Spinal cord (tissue), 10 donors: Measurements from ENCODE around the gene TMC1. TPM values are rescaled to one million over a fixed set of nuclear protein-coding genes. Genes with fewer than 3 reads are reported as not detected.
"Not testable (repeated sequence)": the region's sequence is repeated elsewhere in the genome, so short reads cannot be mapped to it uniquely, and the experiment has no call there.

Experiments used
- DNase-seq, 6 donors: peaks; one replicate each; pipeline versions ENCODE4 v3.0.0 to v3.0.0-alpha.2; 2013 to 2015; ENCODE audit warnings: low spot score in 6 of 6, low read depth in 4 of 6
- H3K27ac ChIP-seq: one replicate; pipeline ENCODE4 v1.5.1; 2013; ENCODE audit warnings: low read depth, low read length, control low read depth
- H3K27me3 ChIP-seq: one replicate; pipeline ENCODE4 v1.6.1; 2013; ENCODE audit warnings: low read length; ENCODE audit not compliant: control insufficient read depth, insufficient read depth
- H3K36me3 ChIP-seq: one replicate; pipeline ENCODE4 v1.6.1; 2013; ENCODE audit warnings: low read length; ENCODE audit not compliant: control insufficient read depth, insufficient read depth
- H3K4me1 ChIP-seq: one replicate; pipeline ENCODE4 v1.6.1; 2013; ENCODE audit warnings: low read length; ENCODE audit not compliant: control insufficient read depth, insufficient read depth
- H3K4me3 ChIP-seq: one replicate; pipeline ENCODE4 v1.5.1; 2013; ENCODE audit warnings: low read depth, low read length, control low read depth
- H3K9me3 ChIP-seq: one replicate; pipeline ENCODE4 v1.6.1; 2013; ENCODE audit warnings: low read length; ENCODE audit not compliant: control insufficient read depth, insufficient read depth
- WGBS: methylation state at CpG from one replicate; pipeline ENCODE4 v1.1.5; 2013; ENCODE audit warnings: missing lambda C conversion rate; ENCODE audit not compliant: insufficient coverage; 5-methylcytosine and 5-hydroxymethylcytosine counted together
- polyA plus RNA-seq, 2 donors: library from polyadenylated mRNA; unstranded; fragments of 120-200 nt; gene quantifications; one replicate each; pipeline ENCODE4 v1.2.1, GENCODE V29; 2013; ENCODE audit not compliant: insufficient read length in 2 of 2
- total RNA-seq, 2 donors: library from RNA; depleted of rRNA in 1 of 2; stranded (reverse); fragments of 120-200 nt in 1 of 2; fragments of >200 nt in 1 of 2; gene quantifications; one replicate each; pipeline versions ENCODE4 v1.2.3 to v1.2.4, GENCODE V29; 2013 to 2014
- donor health status: healthy.

Gene TMC1
- total and polyA plus RNA-seq, 4 donors: 0.39 to 2.0 (median 1.1) TPM

DNA sequence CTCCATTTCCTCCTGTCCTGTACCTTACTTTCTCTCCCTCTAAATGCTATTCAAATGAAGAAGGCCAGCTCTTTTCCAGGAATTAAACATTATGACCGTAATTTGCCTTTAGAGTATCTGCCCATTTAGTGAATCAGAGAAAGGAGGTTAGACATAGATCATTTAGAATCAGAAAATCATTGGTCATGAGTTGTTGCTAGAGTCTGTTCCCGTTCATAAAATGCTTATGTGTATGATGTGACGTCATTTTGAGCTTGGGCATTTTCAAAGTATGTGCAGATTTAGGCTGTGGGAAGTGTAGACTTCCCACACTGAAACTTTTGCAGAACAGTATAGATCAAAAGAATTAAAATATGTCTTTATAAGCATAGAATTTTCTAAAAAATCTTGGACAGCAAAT, 268.5 kb downstream of the TMC1 start:
- Histone ChIP-seq H3K36me3 (no peaks in the 10 kb centered on the region), H3K27ac (no peak overlapping the region), H3K4me1 (no peaks in the 10 kb centered on the region), H3K9me3 (no peaks in the 10 kb centered on the region), H3K4me3 (no peak overlapping the region), H3K27me3 (no peaks in the 10 kb centered on the region)
- DNase-seq: no peak
- WGBS: no CpG with 5 or more reads among the region's 3 CpGs

DNA sequence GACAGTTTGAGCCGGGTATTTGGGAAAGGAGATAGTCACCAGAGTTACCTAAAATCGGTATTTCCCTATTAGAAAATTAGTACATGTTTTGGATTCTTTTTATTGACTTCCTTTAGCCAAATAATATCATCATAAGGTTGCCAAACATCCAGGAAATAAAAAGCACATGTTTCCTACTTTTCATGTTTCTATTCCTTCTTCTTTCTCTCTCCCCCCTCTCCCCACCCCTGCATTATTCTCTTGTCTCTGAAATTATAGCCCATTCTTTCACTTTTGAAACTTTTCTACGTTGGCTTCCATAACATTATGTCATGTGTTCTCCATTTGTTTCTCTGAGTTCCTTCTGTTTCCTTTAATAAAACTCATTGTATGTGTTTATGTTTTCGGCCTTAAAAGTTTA, 269.6 kb downstream of the TMC1 start:
- Histone ChIP-seq H3K27me3 (no peaks in the 10 kb centered on the region), H3K27ac (no peak overlapping the region), H3K36me3 (no peaks in the 10 kb centered on the region), H3K4me3 (no peak overlapping the region), H3K4me1 (no peaks in the 10 kb centered on the region), H3K9me3 (peaks cover 2% of the 10 kb centered on the region)
- DNase-seq: no peak
- no CpG with 5 or more reads among the region's 4 CpGs for WGBS

- H3K4me3 ChIP-seq: no peak overlapping the region
- no peak overlapping the region for H3K27ac ChIP-seq
- no peaks in the 10 kb centered on the region for H3K36me3 ChIP-seq
- H3K9me3 ChIP-seq: peaks cover 4% of the 10 kb centered on the region
- DNase-seq: no peak
- H3K4me1 ChIP-seq: no peaks in the 10 kb centered on the region
- WGBS: no CpG with 5 or more reads among the region's 1 CpG
- H3K27me3 ChIP-seq: no peaks in the 10 kb centered on the region
Observed at GRCh38 chr9:72791436-72791835, 270.0 kb downstream of the TMC1 start.

GRCh38 chr9:72794946-72795345, 273.5 kb downstream of the TMC1 start:
- Histone ChIP-seq H3K9me3 (peaks cover 4% of the 10 kb centered on the region), H3K4me3 (no peak overlapping the region), H3K27me3 (no peaks in the 10 kb centered on the region), H3K36me3 (no peaks in the 10 kb centered on the region), H3K4me1 (no peaks in the 10 kb centered on the region), H3K27ac (no peak overlapping the region)
- no CpG with 5 or more reads among the region's 1 CpG for WGBS
- no peak for DNase-seq

GRCh38 chr9:72800328-72800994, 279.1 kb downstream of the TMC1 start:
- Histone ChIP-seq H3K36me3 (no peaks in the 10 kb centered on the region), H3K4me3 (no peak overlapping the region), H3K9me3 (peaks cover 3% of the 10 kb centered on the region), H3K27me3 (no peaks in the 10 kb centered on the region), H3K4me1 (no peaks in the 10 kb centered on the region), H3K27ac (no peak overlapping the region)
- WGBS: no CpG with 5 or more reads among the region's 5 CpGs
- DNase-seq: no peak

- no peaks in the 10 kb centered on the region for H3K36me3 ChIP-seq
- H3K27me3 ChIP-seq: no peaks in the 10 kb centered on the region
- no peaks in the 10 kb centered on the region for H3K4me1 ChIP-seq
- no CpG with 5 or more reads among the region's 1 CpG for WGBS
- H3K9me3 ChIP-seq: no peaks in the 10 kb centered on the region
- DNase-seq: no peak
- H3K27ac ChIP-seq: no peak overlapping the region
- H3K4me3 ChIP-seq: no peak overlapping the region
Observed at GRCh38 chr9:72805238-72805637, 283.8 kb downstream of the TMC1 start.

GRCh38 chr9:72806313-72806809, 285.0 kb downstream of the TMC1 start:
- not testable (repeated sequence) for H3K4me1 ChIP-seq, H3K9me3 ChIP-seq, H3K27ac ChIP-seq, DNase-seq, H3K4me3 ChIP-seq, H3K27me3 ChIP-seq, H3K36me3 ChIP-seq
- WGBS: 99% methylated on average over 14 of the region's 35 CpGs

DNA sequence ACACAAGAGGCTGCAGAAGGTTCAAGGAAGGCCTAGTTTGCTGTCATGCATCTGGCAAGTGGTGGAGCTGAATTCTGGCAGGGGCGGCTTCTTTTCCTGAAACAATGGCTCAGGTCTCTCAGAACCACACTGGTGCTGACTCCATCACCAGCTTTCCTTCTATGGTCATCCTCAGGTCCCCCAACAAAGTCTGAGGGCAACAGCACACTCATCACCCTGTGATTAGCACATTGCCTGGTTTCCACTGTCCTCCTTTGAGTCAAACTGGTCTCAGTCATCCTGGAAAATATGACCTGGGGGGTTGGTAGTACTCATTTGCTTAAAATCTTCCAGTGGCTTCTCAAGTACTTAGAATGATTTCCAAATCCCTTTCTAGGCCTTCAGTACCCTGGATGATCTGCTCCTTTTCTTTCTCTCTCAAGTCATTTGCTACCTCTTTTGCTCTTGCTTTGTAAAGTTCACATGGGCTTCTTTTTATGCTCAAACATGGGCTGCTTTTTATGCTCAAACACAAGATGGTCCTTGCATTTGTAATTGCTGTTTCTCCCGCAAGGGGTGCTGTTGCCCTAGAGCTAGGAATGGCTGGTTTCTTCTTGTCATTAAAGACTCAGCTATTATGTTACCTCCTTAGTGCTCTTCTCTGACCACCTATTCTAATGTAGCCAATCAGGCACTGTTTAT, 286.5 kb downstream of the TMC1 start:
- H3K27me3 ChIP-seq: no peaks in the 10 kb centered on the region
- H3K9me3 ChIP-seq: no peaks in the 10 kb centered on the region
- no peak overlapping the region for H3K27ac ChIP-seq
- no peaks in the 10 kb centered on the region for H3K36me3 ChIP-seq
- no peaks in the 10 kb centered on the region for H3K4me1 ChIP-seq
- WGBS: 100% methylated on average over 1 of the region's 2 CpGs
- DNase-seq: no peak
- H3K4me3 ChIP-seq: no peak overlapping the region

DNA sequence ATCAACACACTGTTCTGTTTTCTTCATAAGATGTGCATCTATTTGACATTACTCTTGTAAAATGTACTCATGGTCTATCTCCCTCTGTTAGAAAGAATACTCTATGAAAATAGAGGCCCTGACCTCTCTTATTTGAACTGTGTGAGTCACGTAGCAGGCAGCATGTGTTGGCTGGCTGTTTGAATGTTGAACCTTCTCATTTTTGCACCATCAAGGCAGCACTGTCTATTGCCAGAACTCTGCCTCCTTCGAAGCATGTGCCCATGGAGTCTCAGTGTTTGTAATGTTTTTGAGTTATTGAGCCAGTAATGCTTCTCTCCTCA, 287.0 kb downstream of the TMC1 start:
- no peak overlapping the region for H3K4me3 ChIP-seq
- H3K27ac ChIP-seq: no peak overlapping the region
- WGBS: 89% methylated on average over 1 of the region's 2 CpGs
- no peak for DNase-seq
- H3K4me1 ChIP-seq: no peaks in the 10 kb centered on the region
- H3K9me3 ChIP-seq: no peaks in the 10 kb centered on the region
- no peaks in the 10 kb centered on the region for H3K27me3 ChIP-seq
- H3K36me3 ChIP-seq: no peaks in the 10 kb centered on the region

GRCh38 chr9:72809586-72809985, 288.2 kb downstream of the TMC1 start:
- Histone ChIP-seq H3K4me1 (no peaks in the 10 kb centered on the region), H3K36me3 (no peaks in the 10 kb centered on the region), H3K27me3 (no peaks in the 10 kb centered on the region), H3K27ac (no peak overlapping the region), H3K9me3 (no peaks in the 10 kb centered on the region), H3K4me3 (no peak overlapping the region)
- no peak for DNase-seq
- WGBS: 80% methylated on average over 1 of the region's 3 CpGs
